HepG2 (cell line): ENCODE data around the gene FAM228B. TPM values are rescaled to one million over a fixed set of nuclear protein-coding genes. Genes with fewer than 3 reads are reported as not detected.

Experiments
- CBX2 ChIP-seq, 2 experiments: fragments of 200-600 bp in 1 of 2; sonication (generic); formaldehyde crosslinking in 1 of 2; IDR thresholded peaks; 2 replicates each; pipeline versions ENCODE4 v1.7.0 to v1.8.1; 2018 to 2022; ENCODE audit warnings: low read depth in 2 of 2, low read length in 1 of 2, mild to moderate bottlenecking in 1 of 2, missing genetic modification reagents in 1 of 2
- FOXO1 ChIP-seq: sonication (generic); formaldehyde crosslinking; IDR thresholded peaks from 2 replicates; pipeline ENCODE4 v1.4.0; 2020; ENCODE audit warnings: missing genetic modification reagents
- KLF13 ChIP-seq: sonication (generic); formaldehyde crosslinking; IDR thresholded peaks from 2 replicates; pipeline ENCODE4 v1.4.0; 2020; ENCODE audit warnings: mild to moderate bottlenecking, missing genetic modification reagents
- MAF1 ChIP-seq: sonication (generic); formaldehyde crosslinking; IDR thresholded peaks from 2 replicates; pipeline ENCODE4 v1.5.0; 2020; ENCODE audit warnings: missing genetic modification reagents, borderline replicate concordance
- MTF1 ChIP-seq: sonication (generic); formaldehyde crosslinking; IDR thresholded peaks from 2 replicates; pipeline ENCODE4 v1.5.0; 2020; ENCODE audit warnings: missing genetic modification reagents
- NCOA5 ChIP-seq: sonication (generic); formaldehyde crosslinking; IDR thresholded peaks from 2 replicates; pipeline ENCODE4 v1.4.0; 2020; ENCODE audit warnings: missing genetic modification reagents
- POLR2A ChIP-seq, 2 experiments: IDR thresholded peaks; 2 replicates each; pipeline ENCODE4 v1.6.1; 2011; ENCODE audit warnings: low read depth in 2 of 2, low read length in 2 of 2, mild to moderate bottlenecking in 1 of 2, moderate library complexity in 1 of 2; ENCODE audit not compliant: insufficient read depth in 1 of 2
- RAD51 ChIP-seq: fragments of 450-650 bp; IDR thresholded peaks from 2 replicates; pipeline ENCODE4 v1.6.1; 2016; ENCODE audit warnings: borderline replicate concordance
- RBAK ChIP-seq: sonication (generic); formaldehyde crosslinking; IDR thresholded peaks from 2 replicates; pipeline ENCODE4 v1.5.1; 2020; ENCODE audit warnings: mild to moderate bottlenecking, missing genetic modification reagents
- RBM39 ChIP-seq: fragments of 200-400 bp; formaldehyde crosslinking; IDR thresholded peaks from one replicate; pipeline ENCODE4 v1.6.1; 2018; ENCODE audit warnings: antibody characterized with exemption, mild to moderate bottlenecking, low read depth, low read length; ENCODE audit not compliant: poor library complexity, severe bottlenecking
- SMAD3 ChIP-seq: sonication (generic); formaldehyde crosslinking; IDR thresholded peaks from 2 replicates; pipeline ENCODE4 v1.4.0; 2020; ENCODE audit warnings: missing genetic modification reagents
- SMC3 ChIP-seq: IDR thresholded peaks from 2 replicates; pipeline ENCODE4 v1.6.1; 2011; ENCODE audit warnings: low read length, improper control_type of control experiment
- THRA ChIP-seq: sonication (generic); formaldehyde crosslinking; IDR thresholded peaks from 2 replicates; pipeline ENCODE4 v1.4.0; 2020; ENCODE audit warnings: missing genetic modification reagents, borderline replicate concordance
- ZBTB21 ChIP-seq: sonication (generic); formaldehyde crosslinking; IDR thresholded peaks from 2 replicates; pipeline ENCODE4 v1.4.0; 2020; ENCODE audit warnings: missing genetic modification reagents
- ZBTB39 ChIP-seq: sonication (generic); formaldehyde crosslinking; IDR thresholded peaks from 2 replicates; pipeline ENCODE4 v1.5.0; 2020; ENCODE audit warnings: missing genetic modification reagents
- ZIK1 ChIP-seq: sonication (generic); formaldehyde crosslinking; IDR thresholded peaks from 2 replicates; pipeline ENCODE4 v1.5.0; 2020; ENCODE audit warnings: mild to moderate bottlenecking, low read depth, missing genetic modification reagents, borderline replicate concordance
- ZNF225 ChIP-seq: sonication (generic); formaldehyde crosslinking; IDR thresholded peaks from 2 replicates; pipeline ENCODE4 v1.4.0; 2020; ENCODE audit warnings: mild to moderate bottlenecking, missing genetic modification reagents
- ZNF33B ChIP-seq: sonication (generic); formaldehyde crosslinking; IDR thresholded peaks from 2 replicates; pipeline ENCODE4 v1.5.1; 2020; ENCODE audit warnings: mild to moderate bottlenecking, missing genetic modification reagents
- ZNF550 ChIP-seq: sonication (generic); formaldehyde crosslinking; IDR thresholded peaks from 2 replicates; pipeline ENCODE4 v1.4.0; 2020; ENCODE audit warnings: mild to moderate bottlenecking, missing genetic modification reagents, borderline replicate concordance
- ZNF709 ChIP-seq: sonication (generic); formaldehyde crosslinking; IDR thresholded peaks from 2 replicates; pipeline ENCODE4 v1.5.0; 2020; ENCODE audit warnings: mild to moderate bottlenecking, missing genetic modification reagents
- ZNF766 ChIP-seq: sonication (generic); formaldehyde crosslinking; IDR thresholded peaks from 2 replicates; pipeline ENCODE4 v1.5.0; 2020; ENCODE audit warnings: missing genetic modification reagents, borderline replicate concordance
- ZSCAN20 ChIP-seq: sonication (generic); formaldehyde crosslinking; IDR thresholded peaks from 2 replicates; pipeline ENCODE4 v1.4.0; 2020; ENCODE audit warnings: missing genetic modification reagents, mild to moderate bottlenecking, borderline replicate concordance
- polyA plus RNA-seq, 8 experiments: library from polyadenylated mRNA; depleted of rRNA in 3 of 8; stranded (reverse) in 7 of 8; unstranded in 1 of 8; fragments of >200 nt; fragmentation: Illumina TruSeq in 4 of 8; extraction: Trizol in 4 of 8; gene quantifications; 2 replicates each; pipeline versions ENCODE4 v1.2.1 to v1.2.3, GENCODE V29; 2011 to 2016; ENCODE audit warnings: low read depth in 4 of 8, missing spikeins in 1 of 8, mixed read lengths in 1 of 8; ENCODE audit not compliant: insufficient read depth in 1 of 8
- total RNA-seq, 5 experiments: library from RNA; depleted of rRNA; stranded (reverse); fragments of >200 nt; fragmentation: Illumina TruSeq; extraction: Trizol; gene quantifications; 2 replicates each; pipeline ENCODE4 v1.2.3, GENCODE V29; 2016; ENCODE audit warnings: low read depth in 1 of 5
- TF ChIP-seq, protein P1 (sequence below): sonication (generic); formaldehyde crosslinking; IDR thresholded peaks from 2 replicates; pipeline ENCODE4 v1.5.1; 2020; ENCODE audit warnings: missing genetic modification reagents, mild to moderate bottlenecking, borderline replicate concordance
- TF ChIP-seq, protein P2 (sequence below): sonication (generic); formaldehyde crosslinking; IDR thresholded peaks from 2 replicates; pipeline ENCODE4 v1.5.0; 2020; ENCODE audit warnings: missing genetic modification reagents

FAM228B gene
- total and polyA plus RNA-seq, 2 of the 13 experiments (the other 11 are each of a cell fraction or from before 2014, with no cell fraction given): 0.79 to 1.1 TPM

- no peak; the same call in 1 of the 2 replicates for TF ChIP-seq ZBTB39 (CRISPR knock-in tag)
- TF ChIP-seq FOXO1: no peak
- TF ChIP-seq ZSCAN20: peak; percentile 59; the same call in 1 of the 2 replicates
- TF ChIP-seq ZBTB21 (CRISPR knock-in tag): no peak
- no peak for TF ChIP-seq MTF1 (CRISPR knock-in tag)
- TF ChIP-seq SMC3: peak; percentile 6; the same call in 1 of the 2 replicates
- TF ChIP-seq ZNF709 (CRISPR knock-in tag): 0 out of 2 replicates have a peak, but pooled peaks have one; percentile 5
- TF ChIP-seq KLF13 (CRISPR knock-in tag): no peak; the same call in 1 of the 2 replicates
- peak; percentile 22; the same call in 1 of the 2 replicates for TF ChIP-seq ZIK1 (CRISPR knock-in tag)
- peak; percentile 73 to 75 for TF ChIP-seq POLR2A (IDR thresholded peaks at IDR 0.05; ENCODE audit: insufficient read depth in 1 of 2, low read depth in 2 of 2, low read length in 2 of 2)
- TF ChIP-seq THRA (CRISPR knock-in tag): peak; percentile 75
- no peak for TF ChIP-seq RBAK (CRISPR knock-in tag)
- no peak for TF ChIP-seq CBX2 (IDR thresholded peaks at IDR 0.05; ENCODE audit: low read depth, low read length)
- TF ChIP-seq CBX2 (CRISPR knock-in tag; IDR thresholded peaks at IDR 0.05; ENCODE audit: low read depth): no peak
- TF ChIP-seq SMAD3 (CRISPR knock-in tag): no peak
- TF ChIP-seq, protein P1, sequence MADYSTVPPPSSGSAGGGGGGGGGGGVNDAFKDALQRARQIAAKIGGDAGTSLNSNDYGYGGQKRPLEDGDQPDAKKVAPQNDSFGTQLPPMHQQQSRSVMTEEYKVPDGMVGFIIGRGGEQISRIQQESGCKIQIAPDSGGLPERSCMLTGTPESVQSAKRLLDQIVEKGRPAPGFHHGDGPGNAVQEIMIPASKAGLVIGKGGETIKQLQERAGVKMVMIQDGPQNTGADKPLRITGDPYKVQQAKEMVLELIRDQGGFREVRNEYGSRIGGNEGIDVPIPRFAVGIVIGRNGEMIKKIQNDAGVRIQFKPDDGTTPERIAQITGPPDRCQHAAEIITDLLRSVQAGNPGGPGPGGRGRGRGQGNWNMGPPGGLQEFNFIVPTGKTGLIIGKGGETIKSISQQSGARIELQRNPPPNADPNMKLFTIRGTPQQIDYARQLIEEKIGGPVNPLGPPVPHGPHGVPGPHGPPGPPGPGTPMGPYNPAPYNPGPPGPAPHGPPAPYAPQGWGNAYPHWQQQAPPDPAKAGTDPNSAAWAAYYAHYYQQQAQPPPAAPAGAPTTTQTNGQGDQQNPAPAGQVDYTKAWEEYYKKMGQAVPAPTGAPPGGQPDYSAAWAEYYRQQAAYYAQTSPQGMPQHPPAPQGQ (CRISPR knock-in tag): no peak
- peak; percentile 94 for TF ChIP-seq RBM39
- TF ChIP-seq ZNF766 (CRISPR knock-in tag): no peak
- TF ChIP-seq, protein P2, sequence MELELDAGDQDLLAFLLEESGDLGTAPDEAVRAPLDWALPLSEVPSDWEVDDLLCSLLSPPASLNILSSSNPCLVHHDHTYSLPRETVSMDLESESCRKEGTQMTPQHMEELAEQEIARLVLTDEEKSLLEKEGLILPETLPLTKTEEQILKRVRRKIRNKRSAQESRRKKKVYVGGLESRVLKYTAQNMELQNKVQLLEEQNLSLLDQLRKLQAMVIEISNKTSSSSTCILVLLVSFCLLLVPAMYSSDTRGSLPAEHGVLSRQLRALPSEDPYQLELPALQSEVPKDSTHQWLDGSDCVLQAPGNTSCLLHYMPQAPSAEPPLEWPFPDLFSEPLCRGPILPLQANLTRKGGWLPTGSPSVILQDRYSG (CRISPR knock-in tag): no peak
- peak; percentile 63; the same call in 1 of the 2 replicates for TF ChIP-seq ZNF225 (CRISPR knock-in tag)
- no peak for TF ChIP-seq ZNF550 (CRISPR knock-in tag)
- TF ChIP-seq MAF1 (CRISPR knock-in tag): no peak; the same call in 1 of the 2 replicates
- TF ChIP-seq NCOA5 (CRISPR knock-in tag): no peak
- TF ChIP-seq ZNF33B: peak; percentile 85; the same call in 1 of the 2 replicates
- TF ChIP-seq RAD51: no peak
These were observed 38.7 kb upstream of the FAM228B start, which contains the start of gene TP53I3 (continued) for GRCh38 chr2:24084386-24085199.
